SK-N-SH (cell line): ENCODE measurements around the gene CACNA1F.

Experiments
- EP300 ChIP-seq, 2 experiments: IDR thresholded peaks; 2 replicates each; pipeline versions ENCODE4 v1.4.0 to v1.6.1; 2012; ENCODE audit warnings: borderline replicate concordance in 1 of 2, low read depth in 1 of 2, low read length in 1 of 2
- MAX ChIP-seq: IDR thresholded peaks from 2 replicates; pipeline ENCODE4 v1.4.0; 2012; ENCODE audit warnings: low read depth
- POLR2AphosphoS5 ChIP-seq: IDR thresholded peaks from 2 replicates; pipeline ENCODE4 v1.6.1; 2012; ENCODE audit warnings: low read depth, low read length
- RFX5 ChIP-seq: IDR thresholded peaks from 2 replicates; pipeline ENCODE4 v1.6.1; 2012; ENCODE audit warnings: mild to moderate bottlenecking, improper control_type of control experiment, low read length

GRCh38 chrX:49189606-49190005 lies 43.5 kb downstream of the CACNA1F start:
- TF ChIP-seq EP300 (IDR thresholded peaks at IDR 0.05; ENCODE audit: borderline replicate concordance in 1 of 2, low read depth in 1 of 2, low read length in 1 of 2), result no peak
- no peak for TF ChIP-seq RFX5
- TF ChIP-seq MAX, result no peak
- no peak for TF ChIP-seq POLR2AphosphoS5
